ENCODE data around the gene WDR27. TPM values are rescaled to one million over a fixed set of nuclear protein-coding genes. Genes with fewer than 3 reads are reported as not detected.

WDR27 gene
- total and polyA plus RNA-seq, 2 experiments from 2014 or later = 54.4 to 83.0 TPM

DNA sequence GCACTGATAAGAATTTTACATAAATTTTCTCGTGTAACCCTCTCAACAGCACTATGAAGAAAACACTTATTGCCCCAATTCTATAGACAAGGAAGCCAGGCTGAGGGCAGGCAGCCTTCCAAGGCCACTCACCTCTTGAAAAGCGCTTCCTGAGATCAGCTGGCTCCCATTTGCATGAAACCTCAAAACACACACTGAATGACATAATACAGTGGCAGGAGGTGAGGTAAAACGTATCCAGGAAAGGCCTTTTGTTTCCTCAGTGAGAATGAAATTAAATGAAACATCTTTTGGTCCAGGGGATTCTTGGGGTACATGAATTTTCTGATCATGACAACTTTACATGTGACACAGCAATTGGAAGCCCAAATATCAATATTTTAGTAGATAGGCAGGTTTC is 112.5 kb downstream of the WDR27 start:
- H3K9me3 ChIP-seq (ENCODE audit: low read depth) = no peaks in the 10 kb centered on the region
- DNase-seq (ENCODE audit: low read depth in 1 of 2, low spot score in 1 of 2) = peak in 1 of 2 donors; percentile 48
- H3K27me3 ChIP-seq = no peaks in the 10 kb centered on the region
- TF ChIP-seq, protein P1, sequence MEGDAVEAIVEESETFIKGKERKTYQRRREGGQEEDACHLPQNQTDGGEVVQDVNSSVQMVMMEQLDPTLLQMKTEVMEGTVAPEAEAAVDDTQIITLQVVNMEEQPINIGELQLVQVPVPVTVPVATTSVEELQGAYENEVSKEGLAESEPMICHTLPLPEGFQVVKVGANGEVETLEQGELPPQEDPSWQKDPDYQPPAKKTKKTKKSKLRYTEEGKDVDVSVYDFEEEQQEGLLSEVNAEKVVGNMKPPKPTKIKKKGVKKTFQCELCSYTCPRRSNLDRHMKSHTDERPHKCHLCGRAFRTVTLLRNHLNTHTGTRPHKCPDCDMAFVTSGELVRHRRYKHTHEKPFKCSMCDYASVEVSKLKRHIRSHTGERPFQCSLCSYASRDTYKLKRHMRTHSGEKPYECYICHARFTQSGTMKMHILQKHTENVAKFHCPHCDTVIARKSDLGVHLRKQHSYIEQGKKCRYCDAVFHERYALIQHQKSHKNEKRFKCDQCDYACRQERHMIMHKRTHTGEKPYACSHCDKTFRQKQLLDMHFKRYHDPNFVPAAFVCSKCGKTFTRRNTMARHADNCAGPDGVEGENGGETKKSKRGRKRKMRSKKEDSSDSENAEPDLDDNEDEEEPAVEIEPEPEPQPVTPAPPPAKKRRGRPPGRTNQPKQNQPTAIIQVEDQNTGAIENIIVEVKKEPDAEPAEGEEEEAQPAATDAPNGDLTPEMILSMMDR (IDR thresholded peaks at IDR 0.05; ENCODE audit: low read depth, low read length) = no peak
- no peak overlapping the region for H3K27ac ChIP-seq
- H3K4me3 ChIP-seq = no peak overlapping the region
- no peaks in the 10 kb centered on the region for H3K4me1 ChIP-seq (ENCODE audit: low read depth)
- no peaks in the 10 kb centered on the region for H3K36me3 ChIP-seq

DNA sequence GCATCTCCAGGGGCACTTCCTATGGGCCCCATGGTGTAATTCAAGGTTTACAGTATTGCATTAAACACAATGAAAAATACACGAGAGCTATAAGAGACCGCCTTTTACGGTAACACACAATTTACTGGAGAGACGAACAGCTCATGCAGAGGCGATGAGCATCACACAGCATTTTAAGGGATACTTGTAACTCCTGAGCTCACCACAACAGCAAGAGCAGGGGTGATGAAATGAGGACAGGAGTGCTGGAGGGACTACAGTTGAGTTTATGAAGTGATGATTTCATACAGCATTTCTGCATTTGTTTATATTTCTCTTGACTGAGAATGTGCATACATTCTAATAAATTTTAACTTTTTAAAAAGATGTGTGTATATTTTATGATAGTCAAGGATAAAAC is 113.9 kb downstream of the WDR27 start:
- no peak for DNase-seq (ENCODE audit: low read depth in 1 of 2, low spot score in 1 of 2)

DNA sequence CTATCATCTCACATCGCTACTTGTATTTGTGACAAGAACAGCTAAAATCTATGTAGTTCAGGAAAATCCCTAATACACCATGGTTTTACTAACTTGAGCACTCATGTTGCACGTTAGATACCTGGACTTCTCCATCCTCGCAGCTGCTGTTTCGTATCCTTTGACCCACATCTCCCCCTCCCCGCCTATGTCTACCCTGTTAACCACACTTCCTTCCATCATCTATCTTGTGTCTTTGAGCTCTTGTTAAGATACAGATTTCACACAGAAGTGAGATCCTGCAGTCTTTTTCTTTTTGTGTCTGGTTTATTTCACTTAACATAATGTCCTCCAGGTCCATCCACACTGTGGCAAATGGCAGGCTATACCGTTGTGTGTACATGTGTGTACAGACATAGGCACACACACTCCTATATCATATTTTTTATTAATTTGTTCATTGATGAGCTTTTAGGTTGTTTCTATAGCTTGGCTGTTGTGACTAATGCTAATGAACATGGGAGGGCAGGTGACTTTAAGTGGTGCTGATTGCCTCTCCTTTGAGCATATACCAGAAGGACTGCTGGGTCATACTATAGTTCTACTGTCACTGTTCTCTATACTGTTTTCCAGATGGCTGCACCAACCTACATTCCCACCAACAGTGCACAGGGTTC is 117.8 kb downstream of the WDR27 start:
- H3K36me3 ChIP-seq = no peaks in the 10 kb centered on the region
- no peak overlapping the region for H3K27ac ChIP-seq
- H3K9me3 ChIP-seq (ENCODE audit: low read depth) = no peaks in the 10 kb centered on the region
- no peak overlapping the region for H3K4me3 ChIP-seq
- no peak for DNase-seq (ENCODE audit: low read depth in 1 of 2, low spot score in 1 of 2)
- H3K4me1 ChIP-seq (ENCODE audit: low read depth) = no peaks in the 10 kb centered on the region
- no peaks in the 10 kb centered on the region for H3K27me3 ChIP-seq
- TF ChIP-seq, protein P1 (IDR thresholded peaks at IDR 0.05; ENCODE audit: low read depth, low read length) = no peak

More for the DNA sequence above, 113.9 kb downstream of the WDR27 start:
- TF ChIP-seq, protein P1 (IDR thresholded peaks at IDR 0.05; ENCODE audit: low read depth, low read length) = no peak
- no peaks in the 10 kb centered on the region for H3K4me1 ChIP-seq (ENCODE audit: low read depth)
- H3K4me3 ChIP-seq = no peak overlapping the region
- H3K36me3 ChIP-seq = no peaks in the 10 kb centered on the region
- no peaks in the 10 kb centered on the region for H3K27me3 ChIP-seq
- H3K9me3 ChIP-seq (ENCODE audit: low read depth) = no peaks in the 10 kb centered on the region
- H3K27ac ChIP-seq = no peak overlapping the region

DNA sequence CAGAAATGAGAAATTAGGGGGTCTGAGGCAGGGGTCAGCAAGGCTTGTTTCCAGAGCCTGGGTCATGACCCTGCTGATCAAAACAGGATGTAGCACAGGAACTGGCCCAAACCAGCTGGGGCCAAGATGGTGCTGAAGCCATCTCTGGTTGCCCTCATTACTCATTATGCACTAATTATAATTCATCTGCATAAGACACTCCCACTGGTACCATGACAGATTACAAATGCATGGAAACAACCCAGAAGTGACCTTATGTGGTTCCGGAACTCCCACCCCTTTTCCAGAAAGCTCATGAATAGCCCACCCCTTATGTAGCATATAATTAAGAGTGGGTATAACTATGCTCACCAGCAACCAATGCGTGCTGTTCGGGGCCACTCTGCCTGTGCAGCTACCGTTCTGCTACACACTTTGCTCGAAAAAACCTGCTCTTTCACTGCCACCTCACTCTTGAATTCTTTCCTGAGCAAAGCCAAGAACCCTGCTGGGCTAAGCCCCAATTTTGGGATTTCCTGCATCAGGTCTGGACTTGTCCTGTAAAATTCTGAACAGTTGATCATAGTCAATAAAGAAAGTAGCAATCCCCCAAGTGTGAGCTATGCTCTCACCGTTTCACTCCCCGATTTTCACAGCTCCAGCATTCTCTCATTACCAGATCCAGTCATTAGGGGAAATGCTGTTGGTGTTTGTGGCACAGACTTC is 122.3 kb downstream of the WDR27 start:
- H3K36me3 ChIP-seq = no peaks in the 10 kb centered on the region
- DNase-seq (ENCODE audit: low read depth in 1 of 2, low spot score in 1 of 2) = no peak
- H3K27ac ChIP-seq = no peak overlapping the region
- TF ChIP-seq, protein P1 (IDR thresholded peaks at IDR 0.05; ENCODE audit: low read depth, low read length) = no peak
- H3K9me3 ChIP-seq (ENCODE audit: low read depth) = no peaks in the 10 kb centered on the region
- H3K27me3 ChIP-seq = no peaks in the 10 kb centered on the region
- H3K4me3 ChIP-seq = no peak overlapping the region
- no peaks in the 10 kb centered on the region for H3K4me1 ChIP-seq (ENCODE audit: low read depth)

DNA sequence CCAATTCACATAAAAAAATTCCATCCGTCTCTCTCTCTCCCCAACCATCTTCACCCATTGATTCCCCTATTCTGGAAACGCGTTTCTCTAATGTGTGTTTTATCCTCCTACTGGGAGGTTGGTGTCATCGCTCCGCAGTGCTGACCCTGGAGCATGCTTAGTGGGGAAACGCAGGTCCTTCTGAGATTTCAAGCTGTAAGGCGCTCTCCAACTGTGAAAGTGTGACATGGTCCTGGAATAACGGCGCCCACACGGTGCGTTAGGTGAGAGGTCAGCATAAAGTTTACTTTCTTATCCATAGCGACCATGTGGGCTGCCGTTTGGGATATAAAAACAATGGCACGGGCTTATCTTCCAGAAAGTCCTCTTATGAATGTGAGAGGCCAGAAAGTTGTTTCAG is 123.9 kb downstream of the WDR27 start:
- H3K4me3 ChIP-seq = no peak overlapping the region
- TF ChIP-seq, protein P1 (IDR thresholded peaks at IDR 0.05; ENCODE audit: low read depth, low read length) = no peak
- H3K36me3 ChIP-seq = no peaks in the 10 kb centered on the region
- no peaks in the 10 kb centered on the region for H3K9me3 ChIP-seq (ENCODE audit: low read depth)
- no peak overlapping the region for H3K27ac ChIP-seq
- DNase-seq (ENCODE audit: low read depth in 1 of 2, low spot score in 1 of 2) = peak in 1 of 2 donors; percentile 42
- no peaks in the 10 kb centered on the region for H3K27me3 ChIP-seq
- no peaks in the 10 kb centered on the region for H3K4me1 ChIP-seq (ENCODE audit: low read depth)
